ENCODE measurements around the gene CSNK1A1. TPM values are rescaled to one million over a fixed set of nuclear protein-coding genes. Genes with fewer than 3 reads are reported as not detected.

CSNK1A1 gene
- total RNA-seq, 1 donor from 2014 or later, result 172 TPM

DNA sequence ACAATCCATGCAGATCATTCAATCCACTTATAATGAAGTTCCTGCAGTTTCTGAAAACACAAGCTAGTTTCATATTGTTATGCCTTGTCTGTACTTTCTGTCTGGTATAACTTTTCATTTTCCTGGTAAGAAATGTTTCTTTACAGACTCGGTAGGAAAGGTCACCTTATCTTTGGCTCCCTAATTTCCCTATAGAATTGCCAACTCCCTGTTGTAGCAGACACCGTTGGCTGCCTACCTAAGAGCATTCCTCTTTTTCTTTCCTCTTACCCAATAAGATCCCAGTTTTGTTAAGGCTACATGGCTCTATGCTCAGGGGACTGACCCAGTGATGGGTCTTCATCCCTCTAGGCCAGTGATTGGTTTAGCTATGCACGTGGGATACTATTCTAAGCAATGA, 23.9 kb upstream of the CSNK1A1 start:
- intact Hi-C loops (cut with micrococcal nuclease), result no loop called here

DNA sequence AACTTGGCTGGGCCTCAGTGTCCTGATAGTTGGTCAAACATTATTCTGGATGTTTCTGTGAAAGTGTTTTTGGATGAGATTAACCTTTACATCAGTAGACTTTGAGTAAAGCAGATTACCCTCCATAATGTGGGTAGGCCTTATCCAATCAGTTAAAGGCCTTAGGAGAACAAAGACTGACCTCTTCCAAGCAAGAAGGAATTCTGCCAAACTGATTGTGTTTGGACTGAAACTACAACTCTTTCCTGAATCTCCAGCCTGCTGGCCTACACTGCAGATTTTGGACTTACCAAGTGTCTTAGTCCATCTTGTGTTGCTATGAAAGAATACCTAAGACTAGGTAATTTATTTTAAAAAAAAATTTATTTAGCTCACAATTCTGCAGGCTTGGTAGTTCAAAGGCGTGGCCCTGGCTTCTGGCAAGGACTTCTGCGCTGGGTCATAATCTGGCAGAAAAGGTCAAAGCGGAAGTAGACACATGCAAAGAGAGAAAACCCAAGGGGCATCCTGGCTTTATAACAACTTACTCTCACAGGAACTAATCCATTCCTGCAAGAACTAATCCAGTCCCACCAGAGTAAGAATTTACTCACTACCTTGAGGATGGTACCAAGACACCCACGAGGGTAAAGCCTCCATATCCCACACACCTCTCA, 21.5 kb upstream of the CSNK1A1 start:
- intact Hi-C loops (cut with micrococcal nuclease), result no loop called here

GRCh38 chr5:149572170-149572569, 20.9 kb upstream of the CSNK1A1 start:
- intact Hi-C loops (cut with micrococcal nuclease), result no loop called here

DNA sequence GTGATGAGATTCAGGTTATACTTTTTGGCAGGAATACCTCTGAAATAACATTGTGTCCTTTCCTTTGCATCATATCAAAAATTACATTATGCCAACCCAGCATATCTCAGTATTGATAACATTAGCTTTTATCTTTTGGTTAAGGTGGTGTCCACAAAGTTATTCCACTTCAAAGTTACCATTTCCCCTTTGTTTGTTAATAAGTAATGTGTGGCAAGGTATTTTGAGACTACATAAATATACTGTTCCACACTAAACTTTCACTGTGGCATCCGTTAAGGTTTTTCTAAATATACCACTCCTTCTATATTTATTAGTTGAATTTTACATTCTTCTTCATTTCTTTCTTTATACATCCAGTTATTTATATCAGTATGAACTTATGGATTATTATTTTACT, 16.0 kb upstream of the CSNK1A1 start:
- intact Hi-C loops (cut with micrococcal nuclease), result no loop called here

DNA sequence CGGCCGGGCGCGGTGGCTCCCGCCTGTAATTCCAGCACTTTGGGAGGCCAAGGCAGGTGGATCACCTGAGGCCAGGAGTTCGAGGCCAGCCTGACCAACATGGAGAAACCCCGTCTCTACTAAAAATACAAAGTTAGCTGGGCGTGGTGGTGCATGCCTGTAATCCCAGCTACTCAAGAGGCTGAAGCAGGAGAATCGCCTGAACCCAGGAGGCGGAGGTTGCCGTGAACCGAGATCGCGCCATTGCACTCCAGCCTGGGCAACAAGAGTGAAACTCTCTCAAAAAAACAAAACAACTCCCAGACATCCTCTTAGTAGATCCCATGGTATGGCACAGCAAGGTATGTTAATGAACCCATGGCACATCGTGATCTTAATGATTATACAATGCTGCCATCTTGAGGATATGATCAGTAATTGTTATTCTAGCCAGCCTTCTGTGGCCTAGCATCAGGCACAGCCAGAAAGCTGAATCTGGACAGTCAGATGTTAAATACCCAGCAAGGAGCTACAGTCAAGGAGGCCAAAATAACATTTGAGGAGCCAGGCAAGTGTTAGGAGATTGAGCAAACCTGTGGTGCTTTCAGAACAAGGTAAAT, 13.4 kb upstream of the CSNK1A1 start:
- intact Hi-C loops (cut with micrococcal nuclease), result loop anchor here (1.0 to 5.0 kb wide), 6 partner anchors 122 to 422 kb away; partner anchors contain the start of gene ABLIM3

GRCh38 chr5:149563466-149563865, 12.2 kb upstream of the CSNK1A1 start:
- intact Hi-C loops (cut with micrococcal nuclease), result loop anchor here (5.0 kb wide), 2 partner anchors 196 to 421 kb away; partner anchors contain the start of gene ABLIM3

DNA sequence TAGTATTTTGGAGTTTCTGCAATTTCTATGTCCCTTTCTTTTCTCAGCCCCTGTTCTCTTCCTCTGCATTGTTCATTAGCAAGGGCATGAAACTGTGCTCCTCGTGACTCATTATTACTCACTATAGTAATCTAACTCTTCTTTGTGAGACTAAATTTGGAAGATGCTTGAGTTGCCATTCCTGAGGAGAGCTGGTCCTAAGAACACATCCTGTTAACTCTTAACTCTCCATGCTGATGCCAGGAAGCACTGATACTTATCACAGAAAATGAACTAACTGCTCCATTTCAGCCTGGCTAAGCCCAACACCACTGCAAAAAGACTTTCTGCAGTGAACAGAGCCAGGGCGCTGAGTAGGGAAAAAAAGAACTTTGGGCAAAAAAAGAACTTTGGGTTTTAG, 10.6 kb upstream of the CSNK1A1 start:
- intact Hi-C loops (cut with micrococcal nuclease), result loop anchor here (5.0 kb wide), 2 partner anchors 195 to 420 kb away; partner anchors contain the start of gene ABLIM3

GRCh38 chr5:149559706-149560105, 8.5 kb upstream of the CSNK1A1 start:
- intact Hi-C loops (cut with micrococcal nuclease), result loop anchor here (5.0 kb wide), 2 partner anchors 192 to 417 kb away; partner anchors contain the start of gene ABLIM3

DNA sequence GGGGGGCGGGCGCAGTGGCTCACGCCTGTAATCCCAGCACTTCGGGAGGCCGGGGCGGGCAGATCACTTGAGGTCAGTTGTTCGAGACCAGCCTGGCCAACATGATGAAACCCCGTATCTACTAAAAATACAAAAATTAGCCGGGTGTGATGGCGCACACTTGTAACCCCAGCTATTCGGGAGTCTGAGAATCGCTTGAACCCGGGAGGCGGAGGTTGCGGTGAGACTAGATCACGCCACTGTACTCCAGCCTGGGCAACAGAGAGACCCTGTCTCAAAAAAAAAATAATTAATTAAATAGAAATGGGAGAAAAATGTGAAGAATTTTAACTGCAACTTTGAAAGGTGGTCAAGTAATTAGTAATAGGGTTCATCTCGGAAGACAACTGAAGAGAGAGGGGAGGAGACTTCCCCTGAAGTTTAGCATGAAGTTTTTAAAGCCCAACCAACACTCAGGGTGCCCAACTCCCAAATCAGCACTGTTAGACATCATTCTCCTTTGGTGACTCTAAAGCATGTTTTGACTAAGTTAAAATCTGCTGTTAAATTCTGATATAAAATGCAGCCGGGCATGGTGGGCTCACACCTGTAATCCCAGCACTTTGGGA, 1.4 kb upstream of the CSNK1A1 start:
- intact Hi-C loops (cut with micrococcal nuclease), result loop anchor here (5.0 kb wide), 1 partner anchor 725 kb away; the partner anchor contains the start of gene ADRB2

- intact Hi-C loops (cut with micrococcal nuclease), result loop anchor here (5.0 kb wide), 1 partner anchor 725 kb away; the partner anchor contains the start of gene ADRB2
Measured at GRCh38 chr5:149552038-149552494, 827 bp upstream of the CSNK1A1 start.

DNA sequence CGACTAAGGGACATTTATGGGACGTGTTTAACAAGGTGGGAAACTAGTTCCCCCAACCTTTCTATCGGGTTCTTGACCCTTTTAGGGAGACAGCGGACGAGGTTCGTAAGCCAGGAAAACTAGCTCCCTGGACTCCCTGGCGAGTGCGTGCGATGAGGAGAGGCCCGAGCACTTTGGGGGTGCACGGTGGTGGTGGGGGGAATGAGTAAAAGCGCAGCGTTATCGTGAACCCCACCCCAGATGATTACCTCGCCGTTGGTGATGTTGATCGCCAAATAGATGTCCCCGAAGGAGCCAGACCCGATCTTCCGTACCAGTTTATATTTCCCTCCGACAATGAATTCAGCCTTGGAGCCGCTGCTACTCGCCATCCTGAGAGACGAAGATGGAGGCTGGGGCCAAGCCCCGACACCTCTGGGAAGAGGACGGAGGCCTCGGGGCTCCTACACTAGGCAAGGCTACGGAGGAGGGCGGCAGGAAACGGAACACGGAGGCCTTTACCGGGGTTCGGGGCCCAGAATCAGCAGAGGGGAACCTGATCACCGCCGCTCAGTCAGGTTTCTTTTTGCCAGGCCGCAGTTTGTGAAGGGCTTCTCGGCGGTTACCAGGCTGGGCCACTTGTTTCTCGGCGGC, 529 bp downstream of the CSNK1A1 start:
- intact Hi-C loops (cut with micrococcal nuclease), result loop anchor here (1.0 to 5.0 kb wide), 7 partner anchors 180 to 1168 kb away; partner anchors contain the start of genes ADRB2, FBXO38, GRPEL2 and PPARGC1B

DNA sequence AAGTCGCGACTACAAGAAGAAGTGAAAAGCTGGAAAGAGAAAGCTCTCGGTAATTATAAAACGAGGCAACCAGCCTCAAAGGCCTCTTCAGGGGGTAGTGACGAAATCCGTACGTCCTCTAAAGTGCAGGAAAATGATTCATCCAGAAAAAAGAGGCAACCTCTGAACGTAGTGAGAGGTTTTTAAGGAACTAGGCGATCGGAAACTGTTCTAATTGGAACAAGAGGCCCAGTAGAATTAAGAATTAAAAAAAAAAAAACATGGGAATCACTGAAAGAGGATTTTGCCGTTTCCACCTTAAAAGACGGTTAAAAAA, 1.0 kb downstream of the CSNK1A1 start:
- intact Hi-C loops (cut with micrococcal nuclease), result loop anchor here (2.0 to 5.0 kb wide), 2 partner anchors 723 to 1167 kb away; partner anchors contain the start of genes ADRB2 and FBXO38

DNA sequence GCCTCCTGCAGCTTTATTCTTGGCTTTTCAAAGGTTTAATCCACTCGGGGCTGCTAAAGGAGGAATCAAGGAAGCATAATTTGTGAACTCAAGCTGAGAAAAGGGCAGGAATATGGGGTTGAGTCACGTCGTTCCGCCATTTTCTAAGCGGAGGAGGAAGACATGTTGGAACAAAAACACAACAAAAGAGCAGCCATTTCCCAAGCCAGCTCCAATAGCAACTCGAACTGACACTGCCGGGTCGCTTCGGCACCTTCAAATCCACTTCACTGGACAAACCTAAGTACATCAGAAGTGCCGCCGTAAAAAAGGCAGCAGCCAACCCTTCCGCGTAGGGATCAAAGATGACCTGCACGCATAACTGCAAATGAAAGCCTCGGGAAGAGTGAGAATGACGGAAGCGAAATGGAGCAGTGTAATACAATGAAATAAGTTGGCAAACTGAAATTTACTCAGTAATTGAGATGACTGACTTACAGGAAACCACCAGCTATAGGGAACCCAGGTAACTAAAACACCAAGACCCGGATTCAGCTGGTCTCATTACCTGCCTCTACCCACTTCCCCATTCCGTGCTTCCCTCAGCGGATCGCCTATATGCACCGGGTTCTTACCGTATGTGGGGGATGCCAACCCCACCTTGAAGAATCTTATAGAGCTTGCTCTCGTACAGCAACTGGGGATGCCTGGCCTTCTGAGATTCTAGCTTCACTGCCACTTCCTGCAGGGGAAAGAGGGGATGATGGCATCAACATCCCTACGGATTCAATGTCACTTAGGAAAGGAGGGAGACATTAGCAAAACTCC, 1.6 kb downstream of the CSNK1A1 start:
- intact Hi-C loops (cut with micrococcal nuclease), result loop anchor here (2.0 to 5.0 kb wide), 2 partner anchors 722 to 1167 kb away; partner anchors contain the start of genes ADRB2 and FBXO38

GRCh38 chr5:149546974-149547373, 4.3 kb downstream of the CSNK1A1 start:
- intact Hi-C loops (cut with micrococcal nuclease), result no loop called here

GRCh38 chr5:149545327-149545726, 5.9 kb downstream of the CSNK1A1 start:
- intact Hi-C loops (cut with micrococcal nuclease), result no loop called here

DNA sequence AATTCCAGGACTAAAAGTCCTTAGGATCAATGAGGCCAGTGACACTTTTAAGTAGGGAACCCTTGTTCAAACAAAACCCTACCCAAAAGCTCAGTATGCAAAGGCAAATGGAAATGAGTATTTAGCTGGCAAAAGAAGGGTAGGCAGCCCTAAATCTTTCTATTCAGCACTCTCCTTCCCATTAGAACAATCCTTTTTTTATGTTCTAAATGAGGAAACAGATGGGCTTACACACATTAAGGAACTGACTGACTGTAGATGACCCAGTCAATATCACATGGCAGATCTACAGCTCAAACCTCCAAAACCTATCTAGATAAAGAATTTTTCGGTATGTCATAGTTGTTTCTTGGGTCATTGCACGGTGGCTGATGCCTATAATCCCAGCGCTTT, 7.2 kb downstream of the CSNK1A1 start:
- intact Hi-C loops (cut with micrococcal nuclease), result no loop called here

- intact Hi-C loops (cut with micrococcal nuclease), result no loop called here
Measured at GRCh38 chr5:149543361-149544027, 7.7 kb downstream of the CSNK1A1 start.

DNA sequence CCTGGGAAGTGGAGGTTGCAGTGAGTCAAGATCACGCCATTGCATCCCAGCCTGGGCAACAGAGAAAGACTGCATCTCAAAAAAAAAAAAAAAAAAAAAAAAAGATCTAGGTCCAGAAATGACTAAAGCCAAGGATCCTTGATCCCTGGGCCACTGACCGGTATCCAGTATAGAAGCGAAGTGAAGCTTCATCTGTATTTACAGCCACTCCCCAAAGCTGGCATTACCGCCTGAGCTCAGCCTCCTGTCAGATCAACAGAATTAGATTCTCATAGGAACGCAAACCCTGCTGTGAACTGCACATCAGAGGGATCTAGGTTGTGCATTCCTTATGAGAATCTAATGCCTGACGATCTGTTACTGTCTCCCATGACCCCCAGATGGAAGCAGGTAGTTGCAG, 9.3 kb downstream of the CSNK1A1 start:
- intact Hi-C loops (cut with micrococcal nuclease), result no loop called here

DNA sequence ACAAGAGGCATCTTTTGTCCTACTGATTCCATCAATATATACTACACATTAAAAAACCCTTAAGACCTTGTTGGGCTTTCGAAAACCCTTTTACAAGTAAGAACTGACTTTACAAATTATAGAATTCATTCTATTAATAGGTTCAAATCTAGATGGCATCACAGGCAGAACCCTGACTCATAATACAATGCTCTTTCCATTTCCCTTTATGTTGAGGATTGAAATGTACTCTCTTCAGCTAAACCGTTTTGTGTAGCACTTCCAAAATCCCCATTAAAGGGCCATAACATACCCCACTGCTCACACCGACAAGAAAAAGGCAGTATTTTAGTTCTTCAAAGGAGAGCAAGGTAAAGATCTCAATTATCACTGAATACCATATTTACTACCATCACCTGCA, 11.2 kb downstream of the CSNK1A1 start:
- intact Hi-C loops (cut with micrococcal nuclease), result no loop called here

- intact Hi-C loops (cut with micrococcal nuclease), result loop anchor here (5.0 kb wide), 1 partner anchor 45 kb away; no protein-coding TSS in a partner anchor
Measured at GRCh38 chr5:149537374-149537975, 13.8 kb downstream of the CSNK1A1 start.

Measured in T-helper 2 cell treated with Interferon-gamma antibody and Interleukin-4, amounts not matched to agents 100 ng/mL and 5 ng/mL, for 36 hours (primary cell).